SK-N-SH treated with all-trans-retinoic acid at 6 μM for 48 hours (cell line): Measurements from ENCODE around the gene GRM4.

Source experiments
- ARNTL ChIP-seq: fragments of 450-650 bp; formaldehyde crosslinking; IDR thresholded peaks from 2 replicates; pipeline ENCODE4 v1.5.0; 2020; ENCODE audit warnings: low read depth, mild to moderate bottlenecking, moderate library complexity, borderline replicate concordance
- BACH2 ChIP-seq: fragments of 250-450 bp; sonication (Bioruptor Pico); IDR thresholded peaks from 2 replicates; pipeline ENCODE4 v1.9.0; 2021; ENCODE audit warnings: mild to moderate bottlenecking, borderline replicate concordance
- CREB5 ChIP-seq: fragments of 250-450 bp; sonication (Bioruptor Pico); IDR thresholded peaks from 2 replicates; pipeline ENCODE4 v1.5.1; 2020; ENCODE audit warnings: low read depth, mild to moderate bottlenecking, moderate library complexity
- ESRRG ChIP-seq: fragments of 250-450 bp; sonication (Bioruptor Pico); IDR thresholded peaks from 2 replicates; pipeline ENCODE4 v1.6.1; 2021; ENCODE audit warnings: mild to moderate bottlenecking
- GLIS3 ChIP-seq: fragments of 250-450 bp; sonication (Bioruptor Pico); IDR thresholded peaks from 2 replicates; pipeline ENCODE4 v1.5.0; 2020; ENCODE audit warnings: mild to moderate bottlenecking, moderate library complexity
- ISL1 ChIP-seq: fragments of 250-450 bp; sonication (Bioruptor Pico); IDR thresholded peaks from 2 replicates; pipeline ENCODE4 v2.1.2; 2022; ENCODE audit warnings: mild to moderate bottlenecking, moderate library complexity
- PATZ1 ChIP-seq: fragments of 250-450 bp; sonication (Bioruptor Pico); IDR thresholded peaks from 2 replicates; pipeline ENCODE4 v1.8.0; 2020; ENCODE audit warnings: mild to moderate bottlenecking, moderate library complexity, borderline replicate concordance
- RARB ChIP-seq: fragments of 250-450 bp; sonication (Bioruptor Pico); IDR thresholded peaks from 2 replicates; pipeline ENCODE4 v1.8.0; 2021; ENCODE audit warnings: mild to moderate bottlenecking, moderate library complexity
- TCF4 ChIP-seq: fragments of 250-450 bp; sonication (Bioruptor Pico); IDR thresholded peaks from 2 replicates; pipeline ENCODE4 v1.8.0; 2021; ENCODE audit warnings: mild to moderate bottlenecking, moderate library complexity, borderline replicate concordance
- ZC3H10 ChIP-seq: fragments of 250-450 bp; sonication (Bioruptor Pico); IDR thresholded peaks from 2 replicates; pipeline ENCODE4 v1.5.1; 2021; ENCODE audit warnings: mild to moderate bottlenecking, moderate library complexity
- ZNF565 ChIP-seq: fragments of 450-650 bp; formaldehyde crosslinking; conservative IDR thresholded peaks from 2 replicates; pipeline ENCODE4 v1.5.0; 2020; ENCODE audit warnings: low read depth, mild to moderate bottlenecking, moderate library complexity
- ZNF70 ChIP-seq: fragments of 450-650 bp; formaldehyde crosslinking; IDR thresholded peaks from 2 replicates; pipeline ENCODE4 v1.5.0; 2020; ENCODE audit warnings: mild to moderate bottlenecking, moderate library complexity
- TF ChIP-seq, protein P1 (sequence below): fragments of 250-450 bp; sonication (Bioruptor Pico); IDR thresholded peaks from 2 replicates; pipeline ENCODE4 v1.5.0; 2020; ENCODE audit warnings: mild to moderate bottlenecking, moderate library complexity

GRCh38 chr6:34090935-34091334 lies 55.0 kb downstream of the GRM4 start:
- TF ChIP-seq ISL1 (CRISPR knock-in tag) = no peak
- no peak for TF ChIP-seq ARNTL (CRISPR knock-in tag)
- TF ChIP-seq ZNF70 = no peak
- no peak for TF ChIP-seq ESRRG
- no peak for TF ChIP-seq TCF4 (CRISPR knock-in tag)
- TF ChIP-seq, protein P1, sequence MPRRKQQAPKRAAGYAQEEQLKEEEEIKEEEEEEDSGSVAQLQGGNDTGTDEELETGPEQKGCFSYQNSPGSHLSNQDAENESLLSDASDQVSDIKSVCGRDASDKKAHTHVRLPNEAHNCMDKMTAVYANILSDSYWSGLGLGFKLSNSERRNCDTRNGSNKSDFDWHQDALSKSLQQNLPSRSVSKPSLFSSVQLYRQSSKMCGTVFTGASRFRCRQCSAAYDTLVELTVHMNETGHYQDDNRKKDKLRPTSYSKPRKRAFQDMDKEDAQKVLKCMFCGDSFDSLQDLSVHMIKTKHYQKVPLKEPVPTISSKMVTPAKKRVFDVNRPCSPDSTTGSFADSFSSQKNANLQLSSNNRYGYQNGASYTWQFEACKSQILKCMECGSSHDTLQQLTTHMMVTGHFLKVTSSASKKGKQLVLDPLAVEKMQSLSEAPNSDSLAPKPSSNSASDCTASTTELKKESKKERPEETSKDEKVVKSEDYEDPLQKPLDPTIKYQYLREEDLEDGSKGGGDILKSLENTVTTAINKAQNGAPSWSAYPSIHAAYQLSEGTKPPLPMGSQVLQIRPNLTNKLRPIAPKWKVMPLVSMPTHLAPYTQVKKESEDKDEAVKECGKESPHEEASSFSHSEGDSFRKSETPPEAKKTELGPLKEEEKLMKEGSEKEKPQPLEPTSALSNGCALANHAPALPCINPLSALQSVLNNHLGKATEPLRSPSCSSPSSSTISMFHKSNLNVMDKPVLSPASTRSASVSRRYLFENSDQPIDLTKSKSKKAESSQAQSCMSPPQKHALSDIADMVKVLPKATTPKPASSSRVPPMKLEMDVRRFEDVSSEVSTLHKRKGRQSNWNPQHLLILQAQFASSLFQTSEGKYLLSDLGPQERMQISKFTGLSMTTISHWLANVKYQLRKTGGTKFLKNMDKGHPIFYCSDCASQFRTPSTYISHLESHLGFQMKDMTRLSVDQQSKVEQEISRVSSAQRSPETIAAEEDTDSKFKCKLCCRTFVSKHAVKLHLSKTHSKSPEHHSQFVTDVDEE (CRISPR knock-in tag) = no peak
- no peak for TF ChIP-seq PATZ1 (CRISPR knock-in tag)
- no peak for TF ChIP-seq GLIS3 (CRISPR knock-in tag)
- TF ChIP-seq CREB5 (CRISPR knock-in tag) = no peak
- no peak for TF ChIP-seq BACH2
- TF ChIP-seq ZNF565 = no peak
- TF ChIP-seq ZC3H10 (CRISPR knock-in tag) = no peak
- TF ChIP-seq RARB (CRISPR knock-in tag) = no peak
